NCI-H1417 (cell line): ENCODE results near the gene EEF1E1.
A peak's percentile ranks its signal among the peaks of the same experiment; 100 is the strongest.

Experiments
- DNase-seq, 3 experiments: peaks; one replicate each; lab custom pipeline; 2025; lab: John Stamatoyannopoulos, UW

EEF1E1 gene

DNA sequence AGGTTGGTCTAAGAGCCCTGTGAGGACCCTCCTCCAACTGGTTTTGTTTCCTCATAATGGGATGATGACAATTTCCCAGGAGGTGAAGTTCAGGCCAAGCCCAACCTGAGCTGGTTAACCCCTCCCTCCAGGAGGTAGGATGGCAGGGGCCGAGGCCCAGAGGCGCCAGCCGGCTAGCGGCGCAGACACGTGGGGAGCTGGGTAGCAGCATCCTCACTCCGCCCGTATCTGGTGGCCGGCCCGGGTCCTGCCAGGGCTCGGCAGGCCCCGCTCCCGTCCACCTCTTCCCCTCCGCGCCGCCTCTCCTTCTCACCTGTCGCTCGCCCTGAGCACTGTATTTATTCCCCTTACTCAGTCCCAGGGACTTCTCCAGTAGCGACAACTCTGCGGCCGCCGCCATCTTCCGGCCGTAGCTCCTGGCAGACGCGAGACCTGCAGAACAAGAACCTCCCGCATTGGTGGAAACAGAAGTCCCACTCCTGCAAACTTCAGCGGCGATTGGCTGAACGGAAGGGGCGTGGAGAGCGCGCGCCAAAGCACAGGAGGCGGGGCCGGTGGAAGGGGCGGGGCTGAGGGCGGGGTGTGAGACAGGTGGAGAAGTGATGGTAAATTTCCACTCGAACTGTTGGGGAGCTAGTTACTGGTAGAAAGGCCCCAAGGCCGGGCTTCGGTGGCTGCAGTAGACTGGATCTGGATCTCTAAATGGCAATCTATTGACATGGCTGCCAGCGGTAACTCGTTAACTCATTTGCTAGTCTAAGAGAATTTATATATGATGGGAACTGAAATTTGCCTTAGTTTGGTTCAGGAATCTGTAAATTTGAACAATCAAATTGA is at the start of gene EEF1E1:
TSS of gene EEF1E1 (minus strand) at position 427 of the 837 bp plus-strand sequence. CDS start at position 400, 27 bp downstream.
- DNase-seq = peak; percentile 92 to 97 (median 94)

DNA sequence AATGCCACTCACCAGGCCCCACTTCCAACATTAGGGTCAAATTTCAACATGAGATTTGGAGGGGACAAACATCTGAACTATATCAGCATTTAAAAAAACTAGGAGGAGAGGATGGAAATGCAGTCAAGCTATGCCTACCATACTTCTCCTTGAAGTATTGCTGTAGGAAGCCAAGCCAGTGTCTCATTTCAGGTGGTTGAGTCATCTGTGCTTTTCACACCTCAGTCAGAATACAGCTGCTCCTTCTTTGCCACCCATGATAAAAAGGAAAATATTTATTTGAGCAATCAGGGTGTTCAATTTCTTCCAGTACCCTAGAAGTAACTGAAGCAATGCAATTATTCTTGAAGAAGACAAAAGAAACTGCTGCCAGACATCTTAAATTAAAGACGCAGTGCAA is 47.0 kb upstream of the EEF1E1 start:
- no peak for DNase-seq

DNA sequence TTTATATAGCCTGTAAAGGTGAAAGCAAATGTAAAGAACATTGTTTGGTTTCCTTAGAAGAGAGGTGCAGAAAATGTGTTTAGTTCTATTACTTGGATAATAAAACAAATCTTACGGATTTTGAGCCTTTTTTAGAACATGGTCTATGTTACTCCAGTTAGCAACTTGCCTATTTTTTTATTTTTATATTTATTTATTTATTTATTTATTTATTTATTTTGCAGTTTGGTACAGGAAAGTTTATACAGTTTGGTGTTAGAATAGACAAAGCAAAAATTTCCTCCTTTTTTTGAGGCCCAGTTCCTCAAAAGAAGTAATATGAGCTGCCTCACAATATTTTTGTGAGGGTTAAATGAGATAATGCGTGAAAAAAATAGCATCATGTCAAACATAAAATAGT is 41.6 kb upstream of the EEF1E1 start:
- DNase-seq = no peak

DNA sequence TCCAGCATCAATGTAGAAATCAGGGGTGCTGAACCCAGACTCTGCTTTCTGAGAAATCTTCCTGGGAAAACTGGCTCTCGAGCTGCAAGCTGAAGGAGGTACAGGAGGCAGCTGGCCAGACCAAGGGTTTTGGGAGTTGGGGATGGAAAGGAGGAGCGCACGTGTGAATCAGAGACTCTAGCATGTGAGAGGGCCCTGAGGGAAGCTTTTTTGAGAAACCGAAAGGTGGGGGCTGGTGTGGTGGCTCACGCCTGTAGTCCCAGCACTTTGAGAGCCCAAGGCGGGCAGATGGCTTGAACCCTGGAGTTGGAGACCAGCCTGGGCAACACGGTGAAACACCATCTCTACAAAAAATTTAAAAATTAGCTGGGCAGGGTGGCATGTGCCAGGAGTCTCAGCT is 37.1 kb upstream of the EEF1E1 start:
- no peak for DNase-seq

DNA sequence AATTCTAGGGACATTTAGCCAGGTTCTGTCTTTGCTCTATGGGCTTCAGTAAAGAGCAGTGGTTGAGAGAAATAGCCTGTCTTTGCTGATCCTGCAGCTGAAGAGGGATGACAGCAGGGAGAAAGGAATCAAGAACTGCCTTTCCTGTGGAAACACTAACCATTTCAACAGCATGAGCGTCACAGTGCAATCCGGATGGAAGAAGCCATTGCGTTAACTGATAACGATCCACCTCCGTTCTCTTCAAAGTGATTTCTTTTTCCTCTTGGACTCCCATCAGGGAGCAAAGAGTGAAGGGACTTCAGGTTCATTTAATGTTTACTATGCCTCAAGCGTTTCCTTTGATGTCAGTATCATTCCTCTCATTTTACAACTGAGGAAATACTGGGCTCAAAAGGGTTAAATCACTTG is 35.2 kb upstream of the EEF1E1 start:
- no peak for DNase-seq

DNA sequence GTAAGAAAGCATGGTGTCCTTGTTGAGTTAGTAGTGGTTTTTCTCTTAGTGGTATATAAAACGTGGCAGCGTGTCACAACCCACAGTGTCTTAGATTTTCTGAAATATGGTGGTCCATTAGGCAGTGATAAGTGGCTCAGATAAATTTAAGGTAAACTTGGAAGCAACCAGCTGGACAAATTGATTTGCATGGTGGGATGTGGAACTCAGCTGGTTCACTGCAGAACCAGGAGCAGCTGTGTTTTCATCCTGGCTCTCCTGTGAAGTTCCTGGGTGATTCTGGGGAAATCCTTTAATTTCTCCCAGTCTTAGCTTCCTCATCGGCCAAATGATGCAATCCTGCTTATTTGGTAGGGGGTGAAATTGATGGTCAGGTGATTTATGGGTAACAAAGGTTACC is 32.9 kb upstream of the EEF1E1 start:
- DNase-seq = no peak

DNA sequence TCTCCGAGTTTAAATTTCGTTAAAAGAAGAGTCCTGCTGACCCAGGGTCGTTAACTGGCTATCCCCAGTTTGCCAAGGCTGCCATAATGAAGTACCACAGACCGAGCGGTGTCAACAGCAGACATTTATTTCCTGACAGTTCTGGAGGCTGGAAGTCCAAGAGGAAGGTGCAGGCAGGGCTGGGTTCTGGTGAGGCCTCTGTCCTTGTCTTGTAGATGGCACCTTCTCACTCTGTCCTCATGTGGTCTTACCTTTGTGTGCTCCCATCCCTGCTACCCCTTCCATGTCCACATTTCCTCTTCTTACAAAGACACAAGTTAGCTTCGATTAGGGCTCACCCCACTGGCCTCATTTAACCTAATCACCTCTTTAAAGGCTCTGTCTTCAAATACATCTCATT is 29.8 kb upstream of the EEF1E1 start:
- DNase-seq = no peak

DNA sequence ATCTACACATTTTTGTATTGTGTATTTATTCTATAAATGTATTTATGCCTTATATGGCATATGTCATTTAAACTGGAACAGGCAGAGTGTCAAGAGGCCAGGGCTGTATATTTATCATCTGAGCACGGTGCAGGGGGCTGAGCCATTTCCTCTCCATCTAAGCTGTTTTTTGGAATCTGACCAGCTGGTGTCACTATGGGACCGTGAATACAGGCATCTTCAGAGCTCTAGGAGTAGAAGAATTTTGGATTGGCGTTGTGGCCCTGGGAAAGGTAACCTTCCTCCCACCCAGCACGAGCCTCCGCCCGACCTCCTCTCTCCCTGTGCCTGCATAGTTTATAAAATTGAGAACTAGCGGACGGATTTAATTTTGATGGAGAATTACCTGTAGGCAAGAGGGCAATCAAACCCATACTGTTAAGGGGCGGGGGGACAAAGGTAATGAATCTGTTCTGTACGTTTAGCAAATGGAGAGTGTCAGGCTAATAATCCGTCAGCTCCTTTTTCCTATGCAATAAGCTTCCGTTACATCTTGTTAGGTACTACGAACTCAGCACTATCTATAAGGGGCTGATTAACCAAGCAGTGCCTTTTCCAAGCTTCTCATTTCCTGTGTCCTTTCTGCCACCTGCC is 29.0 kb upstream of the EEF1E1 start:
- DNase-seq = peak; percentile 57 to 85 (median 74)

DNA sequence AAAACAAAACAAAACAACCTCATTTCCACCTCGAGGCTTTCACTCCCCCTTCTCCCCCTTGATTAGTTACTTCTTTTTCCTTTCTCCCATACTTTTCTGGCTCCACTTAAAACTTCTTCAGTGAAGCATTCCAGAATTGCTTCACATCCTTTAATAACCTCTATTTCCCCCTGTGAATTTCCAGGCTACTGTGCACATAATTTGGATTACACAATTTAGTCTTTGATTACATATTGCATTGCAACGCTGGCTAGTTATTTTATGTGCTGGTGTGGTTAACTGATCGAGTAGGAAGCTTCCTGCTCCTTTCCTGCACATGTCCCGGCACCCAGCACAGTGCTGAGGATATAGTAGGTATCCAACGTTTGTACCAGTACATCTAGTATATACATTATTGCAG is 28.1 kb upstream of the EEF1E1 start:
- DNase-seq = no peak

DNA sequence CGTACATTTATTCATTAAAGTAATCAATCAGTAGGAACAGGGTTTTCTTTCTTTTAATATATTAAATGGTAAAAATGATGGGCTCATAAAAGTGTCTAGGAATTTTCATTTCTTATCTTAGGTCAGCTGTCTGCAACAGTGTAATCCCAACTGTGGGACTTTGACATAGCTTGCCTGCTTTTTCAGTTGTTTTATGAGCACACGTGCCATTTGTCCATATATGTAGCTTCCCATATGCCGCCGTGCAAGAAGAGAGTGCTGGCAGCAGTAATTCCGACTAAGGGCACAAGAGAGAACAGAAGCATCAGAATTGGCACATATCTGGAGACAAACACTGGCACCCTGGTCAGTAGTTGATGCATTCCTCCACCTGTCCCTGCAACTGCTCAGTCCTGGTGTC is 20.9 kb upstream of the EEF1E1 start:
- no peak for DNase-seq

DNA sequence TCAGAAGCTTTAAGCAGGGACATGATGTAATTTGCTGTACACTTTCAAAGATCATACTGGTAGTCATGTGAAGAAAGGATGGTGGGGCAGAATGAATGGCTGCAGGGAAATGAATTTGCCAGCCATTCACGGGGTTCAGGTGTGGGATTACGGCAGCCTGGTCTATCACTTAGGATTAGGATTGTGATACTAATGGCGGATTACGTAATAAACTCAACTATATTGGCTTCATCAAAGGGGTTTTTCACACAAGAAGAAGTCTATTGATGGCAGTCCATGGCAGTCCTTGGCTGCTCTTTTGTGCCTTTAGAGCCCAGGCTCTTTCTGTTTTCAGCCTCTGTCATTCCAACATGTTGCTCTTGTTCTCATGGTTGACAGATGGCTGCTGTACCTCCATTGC is 12.6 kb upstream of the EEF1E1 start:
- no peak for DNase-seq

DNA sequence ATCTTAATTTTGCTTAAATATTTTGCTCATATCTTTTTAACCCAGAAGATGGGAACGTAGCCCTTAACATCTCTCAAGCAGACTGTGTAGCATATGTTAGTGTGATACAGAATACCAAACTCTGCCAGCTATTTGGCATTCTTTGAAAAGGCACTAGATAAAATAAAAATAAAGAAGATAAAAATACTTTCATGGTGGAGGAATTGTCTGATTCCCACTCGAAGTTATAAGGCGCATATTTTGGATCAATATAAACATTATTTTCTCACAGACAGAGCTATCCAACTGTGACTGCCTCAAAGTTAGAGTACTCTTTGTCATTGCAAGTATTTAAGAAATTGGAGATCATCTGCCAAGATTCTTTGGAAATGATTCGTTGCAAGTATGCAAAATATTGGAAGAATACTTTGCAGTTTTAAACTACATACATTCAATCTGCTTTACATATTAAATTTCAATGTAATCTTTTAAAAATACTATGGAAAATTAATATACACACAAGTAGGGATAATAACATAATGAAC is 10.8 kb upstream of the EEF1E1 start:
- DNase-seq = no peak

DNA sequence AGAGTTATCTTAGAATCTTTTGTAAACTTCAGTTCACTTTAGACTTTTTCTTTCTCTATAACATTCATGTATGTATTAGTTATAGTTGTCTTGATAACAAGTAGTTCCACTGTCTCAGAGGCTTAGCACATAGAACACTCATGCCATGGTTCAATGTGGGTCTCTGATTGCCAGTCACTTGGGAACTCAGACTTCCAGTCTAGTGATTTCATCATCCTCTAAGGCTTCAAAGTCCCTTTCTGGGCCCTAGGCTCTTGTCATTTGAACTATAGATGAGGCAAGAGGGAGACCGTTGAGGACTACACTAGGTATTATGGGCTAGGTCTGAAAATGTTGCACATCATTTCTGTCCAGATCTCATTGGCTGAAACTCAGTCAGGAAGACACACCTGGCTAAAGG is 8.4 kb upstream of the EEF1E1 start:
- DNase-seq = no peak

DNA sequence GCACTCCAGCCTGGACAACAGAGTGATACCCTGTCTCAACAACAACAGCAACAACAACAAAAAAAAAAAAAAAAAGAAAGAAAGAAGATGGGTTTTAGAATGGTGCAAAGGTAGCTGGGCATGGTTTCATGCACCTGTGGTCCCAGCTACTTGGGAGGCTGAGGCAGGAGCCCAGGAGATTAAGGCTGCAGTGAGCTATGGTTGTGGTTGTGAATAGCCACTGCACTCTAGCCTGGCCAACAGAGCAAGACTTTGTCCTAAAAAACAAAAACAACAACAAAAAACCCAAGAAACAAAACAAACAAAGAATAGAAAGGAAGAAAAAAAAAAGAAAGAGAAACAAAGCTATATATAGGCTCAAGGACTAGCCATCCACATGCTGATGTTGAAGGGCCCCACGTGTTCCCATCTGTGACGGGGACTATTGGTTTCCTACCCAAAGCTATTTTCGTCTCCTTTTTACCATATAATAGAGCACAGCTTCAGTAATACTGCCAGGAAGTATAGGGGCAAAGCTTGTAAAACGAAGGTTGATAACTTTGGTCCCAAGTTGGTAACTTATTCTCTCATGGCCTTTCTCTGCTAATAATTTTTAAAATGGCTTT is 7.9 kb upstream of the EEF1E1 start:
- DNase-seq = no peak

DNA sequence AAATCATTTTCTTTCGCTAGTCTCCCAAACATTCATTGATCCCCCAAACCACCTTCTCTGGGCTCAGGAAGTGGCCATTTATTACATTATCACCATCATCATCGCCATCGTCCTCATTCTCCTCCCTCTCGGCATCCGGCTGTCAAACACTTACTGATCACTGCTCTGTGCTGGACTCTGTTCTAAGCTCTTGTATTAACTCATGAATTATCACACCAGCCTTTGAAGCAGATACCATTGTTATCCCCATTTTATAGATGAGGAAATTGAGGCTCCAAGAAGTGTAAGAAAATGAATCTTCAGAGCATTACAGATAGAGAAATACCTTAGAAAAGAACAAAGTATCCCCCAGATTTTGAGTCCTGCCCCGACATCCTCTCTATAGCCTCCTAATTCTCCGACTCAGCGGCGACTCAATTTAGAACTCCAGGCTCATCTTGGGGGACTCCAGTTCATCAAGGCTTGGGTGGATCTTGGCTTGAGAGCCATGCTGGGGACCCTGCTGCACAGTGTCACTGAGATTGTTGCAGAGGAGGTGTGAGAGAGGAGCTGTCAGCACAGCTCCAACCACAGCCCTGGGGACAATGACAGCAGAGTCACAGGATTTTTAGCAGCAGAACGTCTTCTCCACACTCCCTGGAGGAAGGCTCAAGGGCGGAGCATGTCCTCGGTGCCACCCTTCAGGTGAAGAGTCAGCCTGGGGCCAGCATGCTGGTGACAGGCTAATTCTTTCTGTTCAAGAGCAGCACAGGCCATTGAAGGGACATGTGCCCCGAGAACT is 6.6 kb upstream of the EEF1E1 start:
- no peak for DNase-seq

DNA sequence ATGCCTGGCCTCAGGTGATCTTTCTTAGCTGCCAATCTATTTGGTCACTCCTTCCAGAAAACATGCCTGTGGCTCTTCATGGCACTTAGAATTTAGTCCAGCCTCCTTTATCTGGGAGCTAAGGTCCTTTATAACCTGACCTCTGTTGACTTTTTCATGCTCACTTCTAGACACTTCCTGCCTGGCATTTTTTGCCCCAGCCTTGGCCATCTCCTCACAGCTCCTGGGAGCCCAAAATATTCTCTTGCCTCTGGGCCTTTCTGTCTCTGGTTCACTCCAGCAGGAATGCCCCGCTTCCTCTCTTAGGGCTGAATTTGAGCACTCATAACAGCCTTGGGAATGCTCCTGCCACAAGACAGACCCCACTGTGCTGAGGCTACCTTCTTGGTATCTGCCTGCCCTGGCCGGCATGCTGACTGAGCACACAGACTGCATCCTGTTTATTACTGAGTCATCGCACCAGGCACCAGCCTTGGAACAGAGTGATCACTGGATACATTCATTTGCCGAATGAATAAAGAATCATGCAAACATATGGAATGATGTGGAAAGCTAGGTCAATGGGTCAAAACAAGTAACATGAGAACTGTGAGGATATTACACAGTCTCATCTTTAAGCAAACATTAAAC is 5.8 kb upstream of the EEF1E1 start:
- no peak for DNase-seq

DNA sequence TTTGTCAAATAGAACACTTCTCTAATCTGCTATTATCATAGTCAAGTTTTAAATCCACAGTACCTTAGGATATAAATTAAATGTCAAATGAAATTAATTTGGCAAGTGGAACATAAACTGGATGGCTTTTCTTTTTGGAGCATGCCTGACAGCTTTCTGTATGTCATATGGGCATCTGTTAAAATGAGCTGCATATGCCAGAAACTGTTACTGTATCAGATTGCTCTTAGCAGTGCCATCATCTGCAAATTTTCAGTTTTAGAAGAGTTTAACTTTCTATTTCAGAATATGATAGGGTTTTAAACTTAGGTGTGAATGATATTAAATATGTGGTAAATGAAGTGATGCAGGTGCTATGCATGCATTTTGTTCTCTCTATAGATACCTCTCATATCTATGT is 3.4 kb upstream of the EEF1E1 start:
- no peak for DNase-seq

DNA sequence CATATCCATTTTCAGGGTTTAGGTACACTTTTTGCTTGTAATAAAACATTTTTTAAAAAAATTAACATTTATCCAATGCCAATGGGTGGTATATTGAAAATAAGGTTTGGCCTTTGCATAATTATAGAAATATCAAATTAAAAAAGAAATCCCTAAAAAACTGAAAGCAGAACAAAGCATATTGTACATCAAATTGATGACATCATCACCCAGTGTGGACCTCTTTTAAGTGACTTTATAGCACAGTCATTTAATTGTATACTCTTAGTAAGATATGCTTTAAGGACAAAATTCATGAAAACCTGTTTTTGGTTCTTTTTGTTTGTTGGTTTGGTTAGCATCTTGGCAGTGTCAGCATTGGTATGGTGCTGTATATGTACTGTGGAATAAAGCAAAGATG is 1.4 kb upstream of the EEF1E1 start:
- no peak for DNase-seq

DNA sequence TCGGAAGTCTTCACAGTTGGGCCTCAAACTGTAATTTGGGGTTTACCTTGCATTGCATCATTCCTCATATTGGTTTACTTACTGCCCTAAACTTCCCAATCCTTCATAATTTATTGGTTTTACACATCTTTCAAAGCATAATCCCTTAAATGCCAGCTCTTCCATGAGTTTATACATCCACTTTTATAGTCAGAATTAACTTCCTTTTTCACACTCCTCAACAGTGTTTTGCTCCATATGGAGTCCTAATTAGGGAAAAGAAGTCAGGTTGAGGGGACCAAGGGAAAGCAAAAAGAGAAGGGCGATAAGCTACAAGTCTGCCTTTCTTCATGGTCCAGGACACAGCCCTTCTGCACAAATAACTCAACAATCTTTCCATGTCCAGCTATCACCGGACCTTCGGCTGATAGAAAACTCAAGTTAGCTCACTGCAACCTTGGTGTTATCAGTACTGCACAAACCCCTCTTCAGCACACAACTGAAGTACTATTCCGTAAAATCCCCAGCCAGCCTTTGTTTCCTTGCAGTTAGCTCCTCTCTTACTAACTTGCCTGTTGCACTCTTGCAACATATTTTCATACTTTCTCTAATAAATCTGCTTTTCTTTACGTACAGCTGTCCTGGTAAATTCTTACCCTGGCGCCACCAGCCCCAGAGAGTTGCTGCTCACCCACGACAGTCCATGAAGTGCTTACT is 2.0 kb downstream of the EEF1E1 start:
- DNase-seq = no peak

DNA sequence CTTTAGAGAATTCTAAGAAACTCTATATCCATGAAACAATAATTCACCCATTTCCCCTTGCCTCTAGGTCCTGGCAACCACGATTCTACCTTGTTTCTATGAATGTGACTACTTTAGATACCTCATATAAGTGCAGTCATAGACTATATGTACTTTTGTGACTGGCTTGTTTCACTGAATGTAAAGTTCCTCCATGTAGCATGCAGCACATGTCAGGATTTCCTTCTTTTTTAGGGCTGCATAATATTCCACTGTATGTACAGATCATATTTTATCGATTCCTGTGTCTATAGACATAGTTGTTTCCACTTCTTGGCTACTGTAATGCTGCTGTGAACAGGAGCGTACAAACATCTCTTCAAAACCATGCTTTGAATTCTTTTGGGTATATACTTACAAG is 11.7 kb downstream of the EEF1E1 start:
- no peak for DNase-seq

DNA sequence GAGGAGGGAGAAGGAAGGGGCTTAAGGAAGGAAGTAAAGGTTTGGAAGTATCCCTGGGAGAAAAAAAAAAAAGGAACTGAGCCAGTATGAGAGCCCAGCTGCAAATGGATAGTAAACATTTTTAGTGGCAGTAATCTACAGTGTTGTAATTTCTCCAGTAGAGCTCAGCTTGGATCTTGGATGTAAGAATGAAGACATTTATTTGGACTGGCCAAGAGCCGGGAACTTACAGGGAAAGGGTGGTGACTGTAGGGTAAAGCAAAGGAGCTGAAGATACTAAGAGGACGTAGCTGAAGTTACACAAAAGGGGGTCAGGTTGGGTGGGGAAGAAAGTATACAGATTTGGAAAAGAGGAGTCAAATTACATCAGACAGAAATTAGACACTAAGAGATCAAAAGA is 13.5 kb downstream of the EEF1E1 start:
- no peak for DNase-seq
